Measurements from ENCODE around the gene FOXN1.

DNA sequence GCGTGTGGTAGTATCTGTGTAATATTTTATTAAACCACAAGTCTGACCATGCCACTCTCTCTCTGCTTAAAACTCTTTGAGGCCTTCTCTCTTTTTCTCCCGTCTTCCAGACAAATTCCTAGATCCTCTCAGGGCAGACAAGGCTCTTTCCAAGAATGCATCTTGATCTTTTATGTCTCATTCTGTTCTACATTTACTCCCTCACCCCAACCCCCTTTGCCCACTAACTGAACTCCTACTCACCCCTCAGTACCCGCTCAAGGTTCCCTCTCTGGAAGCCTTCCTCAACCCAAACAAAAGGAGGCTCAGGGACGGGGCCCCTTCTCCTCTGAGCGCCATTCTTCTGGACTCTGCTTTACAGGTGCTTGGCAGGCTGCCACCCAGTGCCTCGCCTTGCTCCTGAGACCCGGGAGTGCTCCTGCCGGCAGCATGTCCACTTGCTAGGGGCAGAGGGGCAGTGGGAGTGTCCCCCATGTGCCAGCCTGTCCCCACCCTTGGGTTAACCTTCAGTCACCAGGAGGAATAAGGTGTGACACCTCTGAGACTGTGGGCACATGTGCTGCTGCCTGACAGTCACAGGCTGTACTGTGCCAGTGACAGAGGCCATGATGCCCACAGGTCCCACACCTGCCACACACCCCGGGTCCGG is 23.5 kb upstream of the FOXN1 start:
- no peak for TF ChIP-seq POLR2A (IDR thresholded peaks at IDR 0.05; ENCODE audit: low read depth, low read length)
- TF ChIP-seq POLR2AphosphoS5 (IDR thresholded peaks at IDR 0.05; ENCODE audit: low read depth, low read length), result no peak

Measured in GM12891 (cell line).